Measurements from ENCODE around the gene SNAPIN.

The SNAPIN gene

DNA sequence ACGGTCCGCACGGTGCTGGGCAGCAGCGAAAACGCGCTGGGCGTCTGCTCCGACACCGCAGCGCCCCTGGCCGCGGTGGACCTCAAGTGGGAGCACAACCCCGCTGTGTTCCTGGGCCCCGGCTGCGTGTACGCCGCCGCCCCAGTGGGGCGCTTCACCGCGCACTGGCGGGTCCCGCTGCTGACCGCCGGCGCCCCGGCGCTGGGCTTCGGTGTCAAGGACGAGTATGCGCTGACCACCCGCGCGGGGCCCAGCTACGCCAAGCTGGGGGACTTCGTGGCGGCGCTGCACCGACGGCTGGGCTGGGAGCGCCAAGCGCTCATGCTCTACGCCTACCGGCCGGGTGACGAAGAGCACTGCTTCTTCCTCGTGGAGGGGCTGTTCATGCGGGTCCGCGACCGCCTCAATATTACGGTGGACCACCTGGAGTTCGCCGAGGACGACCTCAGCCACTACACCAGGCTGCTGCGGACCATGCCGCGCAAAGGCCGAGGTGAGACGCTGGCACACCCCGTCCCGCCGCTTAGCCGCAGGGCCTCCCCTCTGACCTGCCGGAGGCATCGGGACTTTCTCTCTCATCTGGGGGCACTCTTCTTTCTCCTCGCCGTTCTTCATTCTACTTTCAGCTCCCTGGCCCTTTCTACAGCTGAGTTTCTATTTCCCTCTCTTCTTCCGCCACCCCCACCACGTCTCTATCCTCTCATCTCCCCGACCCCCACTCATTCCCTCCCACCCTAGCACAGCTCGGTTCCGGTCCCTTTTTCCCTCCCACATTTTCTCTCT, 21.0 kb downstream of the SNAPIN start:
- DNase-seq: no peak

- no peak for DNase-seq
Measured at GRCh38 chr1:153680120-153680403, 21.6 kb downstream of the SNAPIN start.

DNA sequence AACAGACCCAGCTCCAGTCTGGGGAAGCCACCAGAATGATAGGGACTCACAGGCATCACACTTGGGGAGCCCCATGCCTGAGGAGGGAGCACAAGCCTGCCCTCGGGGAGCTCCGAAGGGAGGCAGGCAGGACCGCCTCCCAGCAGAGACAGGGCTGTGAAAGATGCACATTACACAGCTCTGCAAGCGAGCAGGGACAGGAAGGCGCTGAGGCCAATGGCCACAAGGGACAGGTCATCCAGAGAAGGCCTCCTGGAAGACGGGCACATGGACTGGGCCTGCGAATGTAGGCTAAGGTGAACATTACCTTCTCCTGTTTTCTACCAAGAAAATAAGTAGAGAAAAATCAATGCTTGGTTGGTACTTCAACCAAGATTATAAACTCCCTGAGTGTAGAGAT, 24.2 kb downstream of the SNAPIN start:
- DNase-seq: no peak

DNA sequence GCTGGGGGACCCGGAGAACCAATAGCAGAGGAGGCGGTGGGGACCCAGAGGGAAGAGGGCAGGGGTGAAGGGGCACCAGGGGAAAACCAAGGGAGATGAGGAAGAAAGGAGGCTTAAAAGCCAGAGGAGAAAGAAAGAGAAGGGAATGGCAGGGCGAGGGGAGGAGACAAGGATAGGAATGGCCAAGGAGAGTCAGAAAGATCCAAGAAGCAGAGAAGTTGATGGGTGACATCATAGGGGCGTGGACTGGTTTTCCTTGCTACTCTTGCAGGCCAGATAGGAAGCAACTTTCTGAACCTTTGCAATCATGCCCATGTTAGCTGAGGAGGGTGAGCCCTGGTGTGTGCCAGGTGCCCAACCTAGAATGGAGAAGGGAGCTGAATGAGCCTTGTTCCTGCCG, 25.4 kb downstream of the SNAPIN start:
- DNase-seq: no peak

GRCh38 chr1:153684892-153685291, 26.4 kb downstream of the SNAPIN start:
- DNase-seq: no peak

- DNase-seq: no peak
Measured at GRCh38 chr1:153685544-153686340, 27.2 kb downstream of the SNAPIN start.

DNA sequence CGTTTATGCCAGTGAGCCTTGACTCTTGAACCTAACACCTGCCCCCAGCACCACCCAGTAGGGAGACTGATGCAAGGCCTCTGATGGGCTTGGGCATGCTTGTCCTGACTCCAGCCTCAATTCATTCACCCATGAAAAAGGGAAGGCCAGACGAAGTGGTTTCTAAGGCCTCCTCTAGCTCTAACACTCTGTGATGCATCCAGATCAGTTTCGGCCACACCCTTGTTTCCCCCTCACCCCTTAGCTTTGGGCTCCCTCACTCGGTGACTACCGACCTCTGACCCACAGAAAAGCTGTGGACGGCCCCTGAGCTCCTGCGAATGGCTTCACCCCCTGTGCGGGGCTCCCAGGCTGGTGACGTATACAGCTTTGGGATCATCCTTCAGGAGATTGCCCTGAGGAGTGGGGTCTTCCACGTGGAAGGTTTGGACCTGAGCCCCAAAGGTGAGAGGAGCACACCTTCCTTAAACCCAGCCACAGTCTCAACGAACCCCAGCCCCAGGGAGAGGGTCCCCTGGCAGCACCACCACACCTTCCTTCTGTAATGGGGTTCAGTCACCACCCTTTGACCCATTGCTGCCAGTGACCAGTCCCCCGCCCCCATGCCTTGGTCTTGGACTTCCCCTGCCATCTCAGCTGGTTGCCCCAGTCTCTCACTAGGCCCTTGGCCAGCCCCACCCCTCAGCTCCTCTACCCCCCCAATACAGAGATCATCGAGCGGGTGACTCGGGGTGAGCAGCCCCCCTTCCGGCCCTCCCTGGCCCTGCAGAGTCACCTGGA, 29.0 kb downstream of the SNAPIN start:
- DNase-seq: no peak

- DNase-seq: no peak
Measured at GRCh38 chr1:153688276-153688675, 29.8 kb downstream of the SNAPIN start.

GRCh38 chr1:153688736-153689328, 30.3 kb downstream of the SNAPIN start:
- DNase-seq: no peak

DNA sequence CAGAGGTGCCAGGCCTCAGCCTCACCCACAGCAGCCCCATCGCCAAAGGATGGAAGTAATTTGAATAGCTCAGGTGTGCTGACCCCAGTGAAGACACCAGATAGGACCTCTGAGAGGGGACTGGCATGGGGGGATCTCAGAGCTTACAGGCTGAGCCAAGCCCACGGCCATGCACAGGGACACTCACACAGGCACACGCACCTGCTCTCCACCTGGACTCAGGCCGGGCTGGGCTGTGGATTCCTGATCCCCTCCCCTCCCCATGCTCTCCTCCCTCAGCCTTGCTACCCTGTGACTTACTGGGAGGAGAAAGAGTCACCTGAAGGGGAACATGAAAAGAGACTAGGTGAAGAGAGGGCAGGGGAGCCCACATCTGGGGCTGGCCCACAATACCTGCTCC, 35.0 kb downstream of the SNAPIN start:
- no peak for DNase-seq

DNA sequence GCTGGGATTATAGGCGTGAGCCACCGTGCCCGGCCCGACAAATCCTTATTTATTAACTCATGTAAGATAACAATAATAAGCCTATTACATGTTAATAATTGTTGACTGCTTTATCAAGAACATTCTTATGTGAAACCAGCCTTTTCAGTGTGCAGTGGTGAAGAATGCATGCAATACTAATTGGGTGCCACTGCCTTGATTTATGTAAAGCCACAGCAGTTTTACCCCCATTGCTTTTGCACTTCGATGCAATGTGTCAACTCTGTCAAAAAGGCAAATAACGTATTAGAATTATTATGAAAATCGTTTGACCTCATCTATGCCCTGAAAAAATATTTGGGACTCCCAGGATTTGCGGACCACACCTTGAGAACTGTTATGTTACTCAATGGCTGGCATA, 38.2 kb downstream of the SNAPIN start:
- no peak for DNase-seq

DNA sequence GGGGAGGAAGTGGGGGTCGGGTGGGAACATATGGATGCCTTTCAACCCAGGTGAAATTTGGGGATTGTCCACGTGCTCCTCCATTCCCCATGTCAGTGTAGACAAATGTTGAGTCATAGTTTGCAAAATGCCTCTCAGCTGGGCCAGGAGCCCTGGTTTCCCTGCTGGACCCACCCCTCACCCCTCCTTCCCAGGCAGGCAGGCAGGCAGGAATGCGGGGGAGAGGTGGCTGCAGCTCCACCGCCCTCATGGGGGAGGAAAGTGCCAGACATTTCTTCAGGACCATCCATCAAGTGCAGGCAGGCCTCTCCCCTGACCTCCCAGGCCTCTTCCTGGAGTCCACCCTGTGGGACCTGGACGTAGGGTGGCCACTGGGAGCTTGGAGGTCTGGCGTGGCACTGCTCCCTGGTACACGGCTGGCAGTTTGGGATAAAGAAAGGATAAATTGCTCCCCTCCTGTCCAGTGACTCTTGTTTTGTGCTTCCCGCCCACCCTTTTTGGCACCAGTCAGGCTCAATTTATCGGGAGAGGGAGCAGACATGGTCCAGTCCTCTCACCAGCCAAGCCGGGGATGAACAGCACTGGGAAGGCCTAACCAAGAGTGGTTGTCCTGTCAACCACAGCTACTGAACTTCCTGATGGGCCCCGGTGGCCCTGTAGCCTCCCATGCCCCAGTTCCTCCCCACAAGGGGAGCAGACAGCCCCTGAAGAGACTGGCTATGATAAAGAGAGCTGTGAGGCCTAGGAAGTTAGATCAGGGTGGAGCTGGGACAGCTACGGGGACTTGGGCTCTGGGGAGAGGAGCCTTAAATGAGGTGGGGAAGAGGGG, 38.9 kb downstream of the SNAPIN start:
- no peak for DNase-seq

DNA sequence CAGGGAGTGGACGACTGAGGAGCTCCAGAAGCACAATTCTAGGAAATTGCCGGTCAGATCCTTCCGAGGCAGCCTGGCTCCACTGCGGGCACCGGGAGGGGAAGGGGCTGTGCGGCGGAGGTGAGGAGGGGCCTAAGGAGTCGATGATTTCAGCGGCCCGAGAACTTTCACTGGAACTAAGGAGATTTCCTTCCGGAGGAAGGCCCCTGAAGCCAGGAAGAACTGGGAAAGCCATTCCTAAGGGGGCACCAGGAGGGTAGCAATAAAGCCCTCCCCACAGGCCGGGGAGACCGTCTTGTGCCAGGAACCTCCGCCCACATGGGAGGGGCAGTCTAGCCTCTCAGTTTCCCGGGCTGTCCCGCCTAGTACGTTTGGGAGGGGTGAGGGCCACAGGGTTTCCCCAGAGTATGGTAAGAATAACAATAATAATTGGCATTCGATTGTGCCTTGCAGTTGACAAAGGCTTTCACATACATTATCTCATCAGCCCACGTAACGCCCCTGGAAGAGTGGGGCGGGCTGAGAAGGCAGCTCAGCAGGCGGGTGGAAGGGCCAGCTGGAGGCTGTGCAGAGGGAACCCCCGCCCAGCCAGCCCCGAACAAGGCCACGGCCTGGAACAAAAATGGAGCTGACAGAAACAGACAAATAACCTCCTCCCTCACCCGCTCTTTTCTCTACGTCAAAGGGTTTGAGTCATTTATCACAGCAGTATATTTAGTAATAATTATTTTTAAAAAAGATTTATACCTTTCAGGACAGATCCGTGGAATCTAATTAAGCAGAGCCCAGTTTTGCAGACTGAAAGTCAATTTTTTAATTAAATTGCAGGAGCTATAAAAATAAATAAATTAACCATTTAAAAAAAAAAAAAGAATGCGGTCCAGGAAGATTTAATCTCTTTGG, 39.8 kb downstream of the SNAPIN start:
- DNase-seq: no peak

DNA sequence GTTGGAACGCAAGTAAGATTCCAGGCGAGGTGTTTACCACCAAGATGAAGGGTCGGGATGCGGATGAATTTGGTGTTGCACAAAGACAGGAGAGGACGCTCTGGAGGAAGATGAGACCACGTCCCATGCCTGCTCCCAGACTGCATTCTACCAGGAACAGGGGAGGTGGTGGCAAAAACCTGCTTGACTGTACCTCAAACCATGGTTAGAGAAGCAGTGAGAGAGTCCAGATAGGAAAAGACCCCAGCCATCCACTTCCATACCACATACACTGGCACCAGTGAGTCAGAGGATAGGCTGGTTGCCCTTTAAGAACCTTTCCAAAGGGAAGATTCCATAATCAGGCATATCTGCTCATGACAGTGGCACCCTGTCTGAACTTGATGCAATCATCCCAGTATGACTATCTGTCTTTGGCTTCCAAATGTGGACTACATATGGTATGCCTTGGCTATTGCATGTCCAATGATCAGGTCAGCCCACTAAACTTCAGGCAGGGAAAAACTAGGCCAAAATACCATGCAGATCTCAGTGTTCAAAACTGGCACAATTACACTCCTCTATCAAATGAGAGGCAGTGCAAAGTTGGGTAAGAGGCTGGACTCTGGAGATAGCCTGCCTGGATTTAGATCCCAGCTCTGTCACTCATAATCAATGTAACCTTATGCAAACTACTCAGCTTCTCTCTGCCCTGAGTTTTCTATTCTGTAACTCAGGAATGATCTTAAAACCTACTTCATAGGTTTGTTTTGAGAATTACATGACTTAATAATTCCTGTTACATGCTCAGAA, 40.6 kb downstream of the SNAPIN start:
- no peak for DNase-seq

DNA sequence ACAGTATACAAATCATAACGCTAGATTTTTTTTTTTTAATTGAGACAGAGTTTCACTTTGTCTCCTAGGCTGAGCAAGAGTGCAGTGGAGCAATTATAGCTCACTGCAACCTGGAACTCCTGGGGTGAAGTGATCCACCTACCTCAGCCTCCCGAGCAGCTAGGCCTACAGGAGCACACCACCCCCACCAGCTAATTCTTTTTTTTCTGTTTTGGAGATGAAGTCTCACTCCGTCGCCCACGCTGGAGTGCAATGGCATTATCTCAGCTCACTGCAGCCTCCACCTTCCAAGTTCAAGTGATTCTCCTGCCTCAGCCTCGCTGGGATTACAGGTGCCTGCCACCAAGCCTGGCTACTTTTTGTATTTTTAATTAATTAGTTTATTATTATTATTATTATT, 41.3 kb downstream of the SNAPIN start:
- DNase-seq: no peak

DNA sequence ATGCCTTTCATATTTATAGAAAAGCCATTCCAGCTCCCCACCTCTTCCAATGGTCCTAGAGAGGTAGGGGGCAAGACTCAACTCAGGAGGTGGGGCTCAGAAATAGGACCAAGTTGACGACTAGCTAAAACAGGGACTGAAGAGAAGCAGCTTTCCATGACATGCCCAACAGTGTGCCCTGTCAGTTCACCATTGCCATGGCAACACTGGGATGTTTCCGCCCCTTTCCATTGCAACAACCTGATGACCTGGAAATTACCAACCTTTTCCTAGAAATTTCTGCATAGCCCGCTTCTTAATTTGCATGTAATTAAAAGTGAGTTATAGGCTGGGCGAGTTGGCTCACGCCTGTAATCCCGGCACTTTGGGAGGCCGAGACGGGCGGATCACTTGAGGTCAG, 47.0 kb downstream of the SNAPIN start:
- DNase-seq: no peak

DNA sequence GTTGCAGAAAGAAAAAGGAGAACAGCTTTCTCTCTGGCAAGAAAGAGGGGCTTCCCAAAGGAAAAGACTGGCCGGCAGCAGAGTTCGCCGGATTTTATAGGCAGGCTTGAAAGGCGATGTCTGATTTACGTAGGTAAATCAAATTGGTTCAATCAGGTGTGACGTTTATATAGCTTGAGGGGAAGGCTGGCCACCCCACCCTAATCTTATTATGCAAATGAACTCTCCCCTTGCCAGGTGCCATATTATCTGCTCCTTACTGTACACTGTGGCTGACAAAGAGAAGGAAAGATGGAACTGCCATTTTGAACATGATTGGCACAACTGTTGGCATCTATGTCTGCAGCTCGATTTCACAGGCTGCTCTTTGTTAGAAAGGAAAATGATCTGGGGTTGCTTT, 52.5 kb downstream of the SNAPIN start:
- DNase-seq: no peak

Measured in NK-92 treated with Interleukin-12 subunit alpha and Interleukin-12 subunit beta, amount 100 ng/mL, for 24 hours (cell line).